Measurements from ENCODE around the gene LRRC8C. TPM values are rescaled to one million over a fixed set of nuclear protein-coding genes. Genes with fewer than 3 reads are reported as not detected.

Gene LRRC8C
- total RNA-seq, 1 donor from 2014 or later, result 6.8 TPM

GRCh38 chr1:89660224-89661061, 27.5 kb downstream of the LRRC8C start:
- intact Hi-C loops (cut with micrococcal nuclease), result no loop called here
- ATAC-seq, result peak; percentile 24
- no peak for DNase-seq

GRCh38 chr1:89665941-89666340, 33.0 kb downstream of the LRRC8C start:
- intact Hi-C loops (cut with micrococcal nuclease), result no loop called here

GRCh38 chr1:89666640-89667039, 33.7 kb downstream of the LRRC8C start:
- ATAC-seq (no peak), DNase-seq (no peak)
- intact Hi-C loops (cut with micrococcal nuclease), result no loop called here

More at GRCh38 chr1:89665941-89666340, 33.0 kb downstream of the LRRC8C start:
- no peak for ATAC-seq
- DNase-seq, result no peak

DNA sequence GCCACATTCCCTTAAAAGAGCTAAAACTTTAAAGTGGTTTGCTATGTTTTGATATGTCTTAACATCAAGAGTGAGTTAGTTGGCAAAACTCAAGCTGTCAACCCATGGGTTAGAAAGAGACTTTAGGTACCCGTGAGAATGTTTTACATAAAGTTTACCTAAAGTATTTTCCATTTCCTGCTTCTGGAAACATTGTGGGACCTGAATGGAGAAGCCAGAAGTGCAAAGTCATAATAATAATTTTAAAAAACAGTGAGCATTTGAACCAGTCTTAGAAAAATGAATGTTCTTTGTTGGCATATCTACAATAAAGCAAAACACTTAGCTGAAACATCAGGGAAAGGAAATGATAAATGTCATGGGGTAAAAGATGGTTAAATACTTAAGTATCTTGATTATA, 34.8 kb downstream of the LRRC8C start:
- intact Hi-C loops (cut with micrococcal nuclease), result no loop called here
- ATAC-seq, result no peak
- no peak for DNase-seq

DNA sequence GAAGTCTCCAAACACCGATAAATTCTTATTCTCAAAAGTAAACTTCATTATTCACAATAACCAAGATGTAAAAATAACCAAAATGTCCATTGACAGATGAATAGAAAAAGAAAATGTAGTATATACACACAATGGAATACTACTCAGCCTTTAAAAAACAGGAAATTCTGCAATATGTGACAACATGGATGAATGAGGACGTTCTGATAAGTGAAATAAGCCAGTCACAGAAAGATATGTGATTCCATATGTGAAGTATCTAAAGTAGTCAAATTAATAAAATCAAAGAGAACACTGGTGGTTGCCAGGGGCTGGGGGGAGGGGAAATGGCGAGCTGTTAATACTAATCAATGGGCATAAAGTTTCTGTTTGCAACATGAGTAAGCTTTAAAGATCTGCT, 36.0 kb downstream of the LRRC8C start:
- no peak for ATAC-seq
- intact Hi-C loops (cut with micrococcal nuclease), result no loop called here
- DNase-seq, result no peak

DNA sequence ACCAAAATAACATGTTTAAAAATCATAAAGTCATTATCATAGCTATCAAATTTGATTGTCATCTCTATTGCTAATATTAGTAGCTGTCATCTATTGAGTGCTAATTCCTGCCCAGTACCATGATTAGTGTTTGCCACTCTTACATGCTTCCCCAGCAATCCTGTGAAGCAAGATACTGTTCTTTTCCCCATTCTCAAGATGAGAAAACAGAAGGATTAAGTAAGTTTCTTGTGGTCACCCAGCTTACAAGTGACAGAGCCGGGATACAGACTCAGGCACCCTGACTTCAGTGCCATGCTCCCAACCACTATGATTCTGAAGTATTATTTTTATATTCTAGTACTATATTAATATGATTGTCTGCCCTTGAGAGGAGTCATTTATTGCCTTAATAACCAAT, 36.5 kb downstream of the LRRC8C start:
- intact Hi-C loops (cut with micrococcal nuclease), result no loop called here
- ATAC-seq, result no peak
- no peak for DNase-seq

- intact Hi-C loops (cut with micrococcal nuclease), result no loop called here
- DNase-seq (no peak), ATAC-seq (peak; percentile 47)
Measured at GRCh38 chr1:89670163-89670562, 37.2 kb downstream of the LRRC8C start.

GRCh38 chr1:89670711-89671110, 37.8 kb downstream of the LRRC8C start:
- DNase-seq, result no peak
- intact Hi-C loops (cut with micrococcal nuclease), result no loop called here
- no peak for ATAC-seq

GRCh38 chr1:89671775-89672488, 39.0 kb downstream of the LRRC8C start:
- intact Hi-C loops (cut with micrococcal nuclease), result no loop called here
- ATAC-seq (no peak), DNase-seq (no peak)

GRCh38 chr1:89672489-89673183, 39.7 kb downstream of the LRRC8C start:
- DNase-seq, result no peak
- ATAC-seq, result no peak
- intact Hi-C loops (cut with micrococcal nuclease), result no loop called here

DNA sequence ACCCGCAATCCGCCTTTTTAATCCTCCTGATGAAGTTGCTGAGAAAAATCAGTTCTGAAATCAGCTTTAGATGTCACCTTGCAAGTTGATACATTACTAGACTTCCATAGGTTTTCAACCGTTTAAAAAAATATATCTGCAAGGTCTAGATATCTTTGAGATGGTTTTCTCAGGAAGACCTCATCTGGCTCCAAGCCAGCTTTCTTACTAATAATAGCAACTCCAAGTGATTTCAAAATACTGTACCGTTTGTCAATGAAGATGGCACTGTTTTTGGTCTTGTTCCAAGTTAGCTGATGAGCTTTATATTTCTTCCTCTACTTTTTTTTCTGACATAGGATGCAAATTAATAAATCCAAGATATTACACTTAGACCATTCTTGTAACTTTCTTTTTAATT, 40.3 kb downstream of the LRRC8C start:
- DNase-seq, result no peak
- intact Hi-C loops (cut with micrococcal nuclease), result no loop called here
- no peak for ATAC-seq

- ATAC-seq, result no peak
- DNase-seq, result no peak
- intact Hi-C loops (cut with micrococcal nuclease), result no loop called here
Measured at GRCh38 chr1:89675677-89676076, 42.8 kb downstream of the LRRC8C start.

- intact Hi-C loops (cut with micrococcal nuclease), result no loop called here
- ATAC-seq (no peak), DNase-seq (no peak)
Measured at GRCh38 chr1:89681045-89681729, 48.3 kb downstream of the LRRC8C start.

DNA sequence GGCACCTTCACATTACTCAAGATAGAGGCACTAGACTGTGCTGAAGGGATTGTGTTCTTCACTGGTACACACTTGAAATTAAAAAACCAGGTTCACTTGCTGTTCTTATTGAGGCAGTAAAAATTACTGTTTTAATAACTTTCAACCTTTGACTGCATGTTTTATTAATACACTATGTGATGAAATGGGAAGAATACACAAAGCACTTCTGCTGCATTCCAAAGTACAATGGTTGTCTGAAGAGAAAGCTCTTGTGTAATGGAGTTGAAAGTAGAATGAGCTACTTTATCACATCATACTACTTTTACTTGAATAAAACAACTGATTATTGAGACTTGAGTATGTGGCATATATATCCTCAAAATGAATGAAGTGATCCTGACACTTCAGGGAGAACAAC, 49.7 kb downstream of the LRRC8C start:
- ATAC-seq, result no peak
- DNase-seq, result no peak
- intact Hi-C loops (cut with micrococcal nuclease), result no loop called here

GRCh38 chr1:89685461-89685860, 52.5 kb downstream of the LRRC8C start:
- ATAC-seq (no peak), DNase-seq (no peak)
- intact Hi-C loops (cut with micrococcal nuclease), result no loop called here

- intact Hi-C loops (cut with micrococcal nuclease), result no loop called here
- DNase-seq (no peak), ATAC-seq (no peak)
Measured at GRCh38 chr1:89686520-89686919, 53.6 kb downstream of the LRRC8C start.

DNA sequence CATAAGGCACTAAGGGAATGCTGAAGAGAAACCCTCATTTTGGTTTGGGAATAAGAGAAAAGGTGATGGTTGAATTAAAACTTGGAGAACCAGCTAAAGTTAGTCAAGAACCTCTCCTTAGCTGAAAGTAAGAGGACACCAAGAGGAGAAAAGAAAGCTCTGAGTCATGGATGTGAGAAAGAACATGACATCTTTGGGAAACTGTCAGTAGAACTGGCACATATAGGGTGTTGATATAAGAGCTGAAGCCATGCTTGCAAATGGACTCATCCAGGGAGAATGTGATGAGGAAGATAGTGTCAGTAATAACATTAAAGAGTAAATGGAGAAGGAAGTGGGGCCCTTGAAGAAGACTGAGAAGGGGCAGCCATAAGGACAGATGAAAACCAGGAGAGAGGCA, 54.3 kb downstream of the LRRC8C start:
- intact Hi-C loops (cut with micrococcal nuclease), result no loop called here
- DNase-seq, result no peak
- ATAC-seq, result no peak

DNA sequence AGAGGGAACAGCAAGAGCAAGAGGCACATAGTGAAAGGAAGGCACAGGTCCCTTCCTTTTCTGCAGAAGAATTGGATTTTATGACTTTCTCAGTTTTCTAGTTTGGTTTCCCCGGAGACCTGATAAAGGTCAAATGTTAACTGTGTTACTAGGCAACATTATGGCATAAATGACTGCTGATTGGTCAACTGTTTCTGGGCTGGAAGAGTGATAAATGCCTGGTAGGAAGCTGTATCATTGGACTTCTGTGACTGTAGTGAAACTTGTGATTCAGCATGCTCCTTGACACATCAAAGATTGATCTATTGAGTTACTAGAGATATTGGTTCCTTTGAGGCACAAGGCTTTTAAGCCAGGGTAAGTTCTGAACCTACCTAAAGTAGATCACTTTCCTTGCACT, 55.7 kb downstream of the LRRC8C start:
- intact Hi-C loops (cut with micrococcal nuclease), result no loop called here
- ATAC-seq, result no peak
- DNase-seq, result no peak

DNA sequence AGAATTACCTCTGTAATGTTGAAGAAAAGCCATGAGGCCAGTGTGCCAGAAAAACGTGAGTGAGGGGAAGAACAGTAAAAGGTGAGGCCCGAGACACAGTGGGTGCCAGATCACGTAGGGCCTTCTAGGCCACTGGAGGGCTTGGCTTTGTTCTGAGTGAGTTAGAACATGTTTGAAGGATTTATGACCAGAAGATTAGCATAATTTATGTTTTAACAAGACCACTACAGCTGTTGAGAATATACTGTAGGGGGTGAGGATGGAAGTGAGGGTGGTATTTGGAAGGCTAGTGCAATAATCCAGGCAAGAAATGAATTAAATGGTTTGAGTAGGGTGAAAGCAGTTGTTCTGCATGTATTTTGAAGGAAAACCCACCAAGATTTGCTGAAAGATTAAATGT, 56.3 kb downstream of the LRRC8C start:
- DNase-seq (no peak), ATAC-seq (no peak)
- intact Hi-C loops (cut with micrococcal nuclease), result no loop called here

DNA sequence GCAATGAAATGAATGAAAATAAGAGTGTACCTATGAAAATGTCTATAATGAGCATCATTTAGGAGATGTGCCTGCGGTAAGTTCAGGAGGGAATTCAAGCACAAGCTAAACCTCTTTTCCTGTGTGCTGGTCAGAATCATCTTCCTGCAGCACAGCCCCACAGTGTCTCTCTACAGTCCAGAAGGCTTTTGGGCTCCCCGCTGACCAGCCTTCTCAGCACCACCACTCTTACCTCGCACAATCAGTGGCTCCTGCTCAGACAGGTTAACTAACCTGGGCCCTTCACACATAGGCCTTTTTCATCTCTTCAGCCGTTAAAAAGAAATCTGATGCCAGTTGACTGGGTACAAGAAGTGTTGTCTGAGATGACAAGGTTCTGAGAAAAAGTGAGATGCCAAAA, 57.7 kb downstream of the LRRC8C start:
- DNase-seq, result no peak
- no peak for ATAC-seq
- intact Hi-C loops (cut with micrococcal nuclease), result no loop called here

All from left ventricle myocardium superior (tissue), 1 donor.